Smooth muscle cell (in vitro differentiated cells): ENCODE data around the gene MCIDAS. TPM values are rescaled to one million over a fixed set of nuclear protein-coding genes. Genes with fewer than 3 reads are reported as not detected.

ENCODE experiments used
- DNase-seq: peaks from one replicate; lab custom pipeline; 2025; ENCODE audit not compliant: unreplicated experiment; lab: John Stamatoyannopoulos, UW
- H2AFZ ChIP-seq: fragments of 200-600 bp; sonication (generic); 2 replicates; pipeline ENCODE4 v1.6.0; 2016; ENCODE audit warnings: antibody characterized with exemption, low read depth, mild to moderate bottlenecking
- H3F3A ChIP-seq: fragments of 200-600 bp; sonication (generic); 2 replicates; pipeline ENCODE4 v1.6.0; 2017; ENCODE audit warnings: antibody characterized with exemption, low read depth
- H3K27ac ChIP-seq: fragments of 200-600 bp; sonication (generic); 2 replicates; pipeline ENCODE4 v1.5.1; 2016; ENCODE audit warnings: low read depth, mild to moderate bottlenecking
- H3K27me3 ChIP-seq: fragments of 200-600 bp; sonication (generic); 2 replicates; pipeline ENCODE4 v1.6.1; 2016; ENCODE audit warnings: low read depth, mild to moderate bottlenecking
- H3K36me3 ChIP-seq: fragments of 200-600 bp; sonication (generic); 2 replicates; pipeline ENCODE4 v1.5.1; 2016; ENCODE audit warnings: low read depth
- H3K4me1 ChIP-seq: fragments of 200-600 bp; sonication (generic); 2 replicates; pipeline ENCODE4 v1.5.1; 2016; ENCODE audit warnings: low read depth
- H3K4me2 ChIP-seq: fragments of 200-600 bp; sonication (generic); 2 replicates; pipeline ENCODE4 v1.6.0; 2016; ENCODE audit warnings: mild to moderate bottlenecking
- H3K4me3 ChIP-seq: fragments of 200-600 bp; sonication (generic); 2 replicates; pipeline ENCODE4 v1.5.1; 2016; ENCODE audit warnings: mild to moderate bottlenecking
- H3K79me2 ChIP-seq: fragments of 200-600 bp; sonication (generic); 2 replicates; pipeline ENCODE4 v1.6.0; 2016; ENCODE audit warnings: low read depth, mild to moderate bottlenecking
- H3K9ac ChIP-seq: fragments of 200-600 bp; sonication (generic); 2 replicates; pipeline ENCODE4 v1.6.0; 2016; ENCODE audit warnings: low read depth
- H3K9me3 ChIP-seq: fragments of 200-600 bp; sonication (generic); replicated peaks from 2 replicates; pipeline ENCODE4 v1.5.1; 2016; ENCODE audit warnings: low read depth
- H4K20me1 ChIP-seq: fragments of 200-600 bp; sonication (generic); 2 replicates; pipeline ENCODE4 v1.6.0; 2016; ENCODE audit warnings: low read depth
- CTCF ChIP-seq: fragments of 200-600 bp; sonication (generic); IDR thresholded peaks from 2 replicates; pipeline ENCODE4 v1.5.1; 2017; ENCODE audit warnings: borderline replicate concordance, mild to moderate bottlenecking, antibody characterized with exemption; ENCODE audit not compliant: insufficient read depth, poor library complexity, severe bottlenecking
- WGBS: methylation state at CpG from one replicate; pipeline ENCODE4 v1.1.7; 2016; ENCODE audit warnings: low lambda C conversion rate; 5-methylcytosine and 5-hydroxymethylcytosine counted together
- polyA plus RNA-seq: library from polyadenylated mRNA; unstranded; fragments of >200 nt; fragmentation: Nextera tagmentation; extraction: Ambion mirVana; gene quantifications from 2 replicates; pipeline ENCODE4 v1.2.1, GENCODE V29; 2016
- total RNA-seq: library from RNA; depleted of rRNA; stranded (reverse); fragments of >200 nt; gene quantifications from 2 replicates; pipeline ENCODE4 v1.2.3, GENCODE V29; 2014

Gene MCIDAS
- total RNA-seq (0.13 TPM in 1 of 2 replicates, not detected in the other), polyA plus RNA-seq (not detected in 2 replicates)

GRCh38 chr5:55226934-55227663 lies at the start of gene MCIDAS:
Gene MCIDAS (minus strand): TSS chr5:55227315. CDS start chr5:55227138, 177 bp downstream.
- H3F3A ChIP-seq, result no peaks in the 10 kb centered on the region
- H2AFZ ChIP-seq, result peak within 1 kb of the TSS; percentile 9
- H3K79me2 ChIP-seq, result no peaks in the 10 kb centered on the region
- H3K4me2 ChIP-seq, result peak within 1 kb of the TSS; percentile 86
- no peak within 1 kb of the TSS for H3K27ac ChIP-seq
- TF ChIP-seq CTCF, result no peak
- H3K36me3 ChIP-seq, result no peaks in the 10 kb centered on the region
- DNase-seq, result no peak
- H3K9me3 ChIP-seq, result no peaks in the 10 kb centered on the region
- no peaks in the 10 kb centered on the region for H4K20me1 ChIP-seq
- H3K4me3 ChIP-seq, result peak within 1 kb of the TSS; percentile 41
- H3K9ac ChIP-seq, result no peak within 1 kb of the TSS
- peaks cover 100% of the 10 kb centered on the region for H3K27me3 ChIP-seq
- peaks cover 23% of the 10 kb centered on the region for H3K4me1 ChIP-seq
- 1% methylated on average over 70 of the region's 80 CpGs for WGBS

GRCh38 chr5:55276771-55277170 lies 49.7 kb upstream of the MCIDAS start:
- H3K36me3 ChIP-seq, result peaks cover 37% of the 10 kb centered on the region
- H3F3A ChIP-seq, result no peaks in the 10 kb centered on the region
- no peak for DNase-seq

GRCh38 chr5:55258339-55258738 lies 31.2 kb upstream of the MCIDAS start:
- WGBS, result 100% methylated on average over 3 of the region's 3 CpGs
- no peak overlapping the region for H2AFZ ChIP-seq
- no peak overlapping the region for H3K4me2 ChIP-seq
- H3K4me1 ChIP-seq, result no peaks in the 10 kb centered on the region
- no peak overlapping the region for H3K27ac ChIP-seq
- H4K20me1 ChIP-seq, result no peaks in the 10 kb centered on the region
- H3F3A ChIP-seq, result no peaks in the 10 kb centered on the region
- DNase-seq, result no peak
- no peaks in the 10 kb centered on the region for H3K27me3 ChIP-seq
- no peaks in the 10 kb centered on the region for H3K9me3 ChIP-seq
- no peaks in the 10 kb centered on the region for H3K79me2 ChIP-seq
- H3K4me3 ChIP-seq, result no peak overlapping the region
- H3K9ac ChIP-seq, result no peak overlapping the region
- no peak for TF ChIP-seq CTCF
- H3K36me3 ChIP-seq, result peaks cover 46% of the 10 kb centered on the region

More at GRCh38 chr5:55276771-55277170, 49.7 kb upstream of the MCIDAS start:
- no peaks in the 10 kb centered on the region for H3K9me3 ChIP-seq
- H3K27ac ChIP-seq, result no peak overlapping the region
- H3K27me3 ChIP-seq, result no peaks in the 10 kb centered on the region
- no peaks in the 10 kb centered on the region for H3K4me1 ChIP-seq
- H3K79me2 ChIP-seq, result no peaks in the 10 kb centered on the region
- no peak overlapping the region for H3K4me3 ChIP-seq
- no peak overlapping the region for H2AFZ ChIP-seq
- WGBS, result 78% methylated on average over 1 of the region's 1 CpG
- no peak for TF ChIP-seq CTCF
- H3K4me2 ChIP-seq, result no peak overlapping the region
- no peak overlapping the region for H3K9ac ChIP-seq
- H4K20me1 ChIP-seq, result peaks cover 13% of the 10 kb centered on the region

- H3K27me3 ChIP-seq, result no peaks in the 10 kb centered on the region
- no peak overlapping the region for H3K4me3 ChIP-seq
- no peaks in the 10 kb centered on the region for H3K4me1 ChIP-seq
- H3K27ac ChIP-seq, result no peak overlapping the region
- no peaks in the 10 kb centered on the region for H3F3A ChIP-seq
- no peak for TF ChIP-seq CTCF
- no peak overlapping the region for H3K4me2 ChIP-seq
- no peaks in the 10 kb centered on the region for H3K9me3 ChIP-seq
- H4K20me1 ChIP-seq, result no peaks in the 10 kb centered on the region
- H2AFZ ChIP-seq, result no peak overlapping the region
- no peaks in the 10 kb centered on the region for H3K79me2 ChIP-seq
- 96% methylated on average over 4 of the region's 4 CpGs for WGBS
- DNase-seq, result no peak
- peaks cover 33% of the 10 kb centered on the region for H3K36me3 ChIP-seq
- H3K9ac ChIP-seq, result no peak overlapping the region
Measured at GRCh38 chr5:55254802-55255201, 27.7 kb upstream of the MCIDAS start.
